GM21786 (cell line): ENCODE results near the gene P2RX2.

ENCODE experiments used
- ATAC-seq: cut with Tn5 transposase; IDR thresholded peaks from one replicate; pipeline ENCODE4 v1.9.1; 2021; ENCODE audit not compliant: unreplicated experiment

Gene P2RX2

DNA sequence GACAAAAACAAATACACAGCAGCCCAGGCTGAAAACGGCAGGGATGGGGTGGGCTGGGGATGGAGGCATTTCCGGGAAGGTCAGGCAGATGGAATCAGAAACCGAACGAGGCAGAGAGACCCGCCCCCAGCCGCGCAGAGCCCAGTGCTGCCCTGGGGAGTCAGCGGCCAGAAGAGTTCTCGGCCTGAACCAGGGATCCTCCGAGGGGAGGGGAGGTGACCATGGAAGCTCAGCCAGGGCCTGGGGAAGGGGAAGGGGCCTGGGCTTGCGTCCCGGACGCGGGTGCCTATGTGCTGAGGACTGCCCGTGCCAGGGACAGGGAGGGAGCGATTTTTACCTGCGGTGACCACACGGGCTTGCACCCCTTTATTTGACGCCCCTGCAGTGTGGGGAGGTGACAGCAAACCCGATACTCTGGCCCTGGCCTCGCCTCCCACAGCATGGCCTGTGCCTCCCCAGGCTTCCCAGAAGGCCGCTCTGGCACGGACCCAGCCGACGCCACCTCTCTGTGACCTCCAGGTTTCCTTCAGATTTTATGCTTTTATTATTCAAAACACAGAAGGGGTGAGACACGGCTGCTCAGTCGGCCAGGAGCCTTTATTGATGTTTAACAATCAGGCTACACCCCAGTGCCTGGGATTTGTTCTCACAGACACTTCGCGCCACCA, 15.9 kb upstream of the P2RX2 start:
- no peak for ATAC-seq

DNA sequence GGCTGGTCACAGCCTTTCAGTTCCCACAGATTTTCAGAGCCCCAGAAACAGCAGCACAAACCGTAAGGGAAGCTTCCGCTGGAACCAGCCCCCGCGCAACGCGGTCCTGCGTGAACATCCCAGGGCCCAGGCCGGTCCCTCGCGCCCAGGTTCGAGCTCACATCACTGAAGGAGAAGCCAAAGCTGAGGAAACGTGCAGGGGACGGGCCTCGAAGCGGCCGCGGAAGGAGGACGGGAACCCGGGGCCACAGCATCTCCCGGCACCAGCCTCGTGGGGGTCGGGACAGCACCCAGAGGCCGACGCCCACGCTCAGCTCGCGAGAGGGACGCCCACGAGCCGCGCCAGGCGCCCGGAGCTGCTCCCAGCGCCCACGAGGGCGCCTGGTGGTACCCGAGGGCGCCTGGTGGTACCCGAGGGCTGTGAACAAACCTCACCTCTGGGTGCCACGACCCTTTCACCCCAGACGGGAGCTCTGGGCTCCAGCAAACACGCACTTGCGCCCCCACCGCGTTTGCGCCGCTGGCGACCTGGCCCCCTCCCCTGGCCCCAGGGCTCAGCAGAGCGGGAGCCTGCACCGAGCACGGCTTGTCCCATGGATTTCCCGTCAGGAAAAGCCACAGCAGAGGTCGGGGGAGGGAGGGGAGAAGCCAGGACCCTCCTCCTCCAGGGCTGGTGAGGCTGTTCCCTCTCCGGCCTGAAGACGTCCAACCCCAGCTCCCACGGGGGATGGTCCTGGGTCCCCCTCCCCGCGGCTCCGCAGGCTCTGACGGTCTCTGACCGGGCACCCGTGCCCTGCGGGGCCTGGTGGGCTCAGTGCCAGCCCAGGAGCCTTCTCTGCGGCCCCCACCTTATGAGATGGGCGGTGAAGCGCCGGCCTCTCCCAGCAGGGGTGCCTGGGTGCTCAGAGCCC, 15.1 kb upstream of the P2RX2 start:
- no peak for ATAC-seq

DNA sequence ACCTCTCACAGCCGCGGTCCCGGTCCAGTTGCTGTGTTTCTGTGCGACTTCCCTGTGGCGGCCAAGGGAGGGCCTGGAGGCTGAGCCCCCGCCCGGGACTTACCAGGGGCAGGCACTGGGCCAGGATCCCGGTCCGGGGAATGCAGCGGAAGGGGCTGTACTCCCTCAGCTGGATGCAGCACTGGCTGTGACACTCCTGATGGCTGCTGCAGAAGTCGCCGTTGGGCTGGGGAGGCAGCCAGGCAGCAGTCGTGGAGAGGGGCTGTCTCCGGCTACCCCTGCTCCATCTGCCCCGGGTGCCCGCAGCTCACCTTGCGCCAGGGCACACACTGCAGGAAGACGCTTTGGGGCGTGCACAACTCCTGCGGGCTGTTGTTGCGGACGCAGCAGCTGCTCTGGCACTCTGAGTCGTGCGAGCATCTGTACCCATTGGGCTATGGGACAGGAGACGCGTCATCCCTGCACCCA, 14.4 kb upstream of the P2RX2 start:
- no peak for ATAC-seq

DNA sequence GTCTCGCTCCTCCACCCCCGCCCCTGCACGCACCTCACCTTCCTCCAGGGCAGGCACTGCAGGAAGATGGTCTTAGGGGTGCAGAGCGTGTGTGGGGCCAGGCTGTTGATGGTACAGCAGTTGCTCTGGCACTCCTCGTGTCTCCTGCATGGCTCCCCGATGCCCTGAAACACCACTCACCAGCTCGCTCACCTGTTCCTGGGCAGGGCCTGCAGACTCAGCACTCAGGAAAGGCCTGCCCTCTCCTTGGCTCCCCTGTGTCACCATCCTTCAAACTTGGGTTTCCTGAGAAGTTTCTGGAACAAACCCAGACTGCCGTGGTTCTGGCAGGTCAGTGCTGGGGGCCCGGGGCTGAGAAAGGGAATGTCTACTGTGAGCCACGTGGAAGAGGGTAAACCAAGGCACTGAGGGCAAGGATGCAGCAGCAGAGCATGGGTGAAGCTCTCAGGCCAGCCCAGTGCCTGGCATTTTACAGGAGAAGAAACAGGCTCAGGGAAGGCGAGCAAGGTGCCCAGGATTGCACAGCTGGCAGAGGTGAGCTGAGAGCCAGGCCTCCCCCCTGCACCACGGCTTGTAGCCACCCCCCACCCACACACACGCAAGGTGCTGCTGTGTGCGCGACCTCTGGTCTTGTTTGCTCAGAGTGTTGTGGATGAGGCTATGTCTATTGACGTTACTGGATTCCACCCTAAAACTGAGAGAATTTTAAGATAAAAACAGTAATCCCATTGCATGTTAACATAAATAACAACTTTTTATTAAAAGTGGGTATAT, 13.7 kb upstream of the P2RX2 start:
- no peak for ATAC-seq

DNA sequence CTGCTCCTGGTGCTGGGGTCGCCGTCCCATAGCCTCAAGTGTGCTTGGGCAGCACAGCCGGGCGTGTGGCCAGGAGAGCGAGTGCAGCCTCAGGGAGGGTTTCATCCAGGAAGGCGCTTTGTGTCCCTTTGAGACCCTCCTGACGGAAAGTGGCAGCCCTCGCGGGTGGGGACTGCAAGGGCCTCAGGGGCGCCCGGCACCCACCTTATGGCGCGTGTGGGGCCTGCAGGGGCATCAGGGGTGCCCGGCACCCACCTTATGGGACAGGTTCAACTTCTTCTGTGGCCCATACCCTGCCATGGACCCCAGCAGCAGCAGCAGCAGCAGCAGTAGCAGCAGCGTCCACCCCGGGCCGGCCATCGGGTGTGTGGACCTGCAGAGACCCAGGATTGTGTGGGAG, 12.7 kb upstream of the P2RX2 start:
- no peak for ATAC-seq

DNA sequence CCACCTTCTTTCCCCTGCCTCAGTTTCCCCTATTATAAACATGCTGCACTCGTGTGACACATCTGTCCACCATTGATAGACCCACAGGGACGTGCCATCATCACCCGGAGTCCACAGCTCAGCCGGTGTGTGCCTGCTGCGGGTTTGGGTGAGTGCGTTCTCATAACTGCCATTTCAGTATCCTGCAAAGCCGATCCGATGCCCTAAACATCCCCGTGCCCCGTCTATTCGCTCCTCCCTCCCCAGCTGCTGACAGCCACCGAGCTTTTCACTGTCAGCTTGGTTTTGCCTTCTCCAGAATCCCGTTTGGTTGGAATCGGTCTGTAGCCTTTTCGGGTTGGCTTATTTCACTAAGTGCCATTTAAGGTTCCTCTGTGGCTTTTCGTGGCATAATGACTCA, 12.1 kb upstream of the P2RX2 start:
- ATAC-seq: no peak

DNA sequence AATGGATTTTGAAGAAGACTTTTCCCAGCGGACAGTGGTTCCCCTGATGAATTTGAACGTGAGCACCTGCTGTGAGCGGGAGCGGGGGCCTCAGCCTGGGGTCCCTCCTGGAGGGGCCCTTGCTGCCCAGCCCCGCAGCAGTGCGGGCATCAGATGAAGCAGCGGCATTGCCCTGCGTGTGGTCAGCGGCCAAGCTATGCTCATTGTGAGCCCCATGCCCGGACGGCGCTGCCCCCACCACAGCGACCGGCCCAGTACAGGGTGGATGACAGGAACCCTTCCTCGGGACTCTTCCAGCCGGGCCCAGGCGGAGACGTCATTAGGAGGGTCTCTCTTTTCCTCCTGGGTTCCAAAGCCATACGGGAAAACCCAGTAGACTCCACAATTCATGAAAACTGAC, 11.6 kb upstream of the P2RX2 start:
- ATAC-seq: no peak

DNA sequence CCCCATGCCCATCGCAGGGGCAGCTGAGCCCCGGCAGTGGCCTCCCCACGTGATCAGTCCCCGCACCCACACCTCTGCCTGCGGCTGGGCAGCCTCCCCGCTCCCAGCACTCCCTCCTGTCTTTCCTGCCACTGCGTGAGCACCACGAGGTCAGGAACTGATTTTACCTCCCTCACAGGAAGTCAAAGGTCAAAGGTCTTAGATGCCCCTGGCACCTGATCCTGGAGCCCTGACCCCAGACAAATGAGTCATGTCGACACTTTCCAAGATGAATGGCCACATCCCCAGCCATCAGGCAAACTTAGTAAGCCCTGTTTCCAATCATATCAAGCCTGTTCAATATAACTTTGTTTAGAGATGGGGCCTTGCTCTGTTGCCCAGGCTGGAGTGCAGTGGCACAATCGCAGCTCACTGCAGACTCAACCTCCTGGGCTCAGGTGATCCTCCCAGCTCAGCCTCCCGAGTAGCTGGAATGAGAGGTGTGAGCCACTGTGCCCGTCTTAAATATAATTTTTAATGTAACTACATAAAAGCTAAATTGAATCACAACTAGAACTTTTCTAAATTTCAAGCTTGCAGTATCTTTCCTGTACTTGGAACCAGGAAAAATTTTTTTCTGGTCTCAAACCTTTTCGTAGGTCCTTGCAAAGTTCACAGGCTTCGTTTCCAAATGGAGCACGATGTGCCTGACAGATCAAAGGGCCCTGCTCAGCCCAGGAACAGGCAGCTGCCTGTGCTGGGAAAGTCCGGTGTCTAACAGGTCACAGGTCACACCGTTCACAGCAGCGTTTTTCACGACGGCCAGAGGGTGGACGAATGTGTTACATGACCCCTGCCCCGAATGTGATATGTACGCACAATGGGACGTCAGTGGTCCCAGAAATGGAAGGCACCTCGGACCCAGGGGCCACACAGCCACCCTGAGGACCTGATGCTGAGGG, 10.1 kb upstream of the P2RX2 start:
- ATAC-seq: no peak

DNA sequence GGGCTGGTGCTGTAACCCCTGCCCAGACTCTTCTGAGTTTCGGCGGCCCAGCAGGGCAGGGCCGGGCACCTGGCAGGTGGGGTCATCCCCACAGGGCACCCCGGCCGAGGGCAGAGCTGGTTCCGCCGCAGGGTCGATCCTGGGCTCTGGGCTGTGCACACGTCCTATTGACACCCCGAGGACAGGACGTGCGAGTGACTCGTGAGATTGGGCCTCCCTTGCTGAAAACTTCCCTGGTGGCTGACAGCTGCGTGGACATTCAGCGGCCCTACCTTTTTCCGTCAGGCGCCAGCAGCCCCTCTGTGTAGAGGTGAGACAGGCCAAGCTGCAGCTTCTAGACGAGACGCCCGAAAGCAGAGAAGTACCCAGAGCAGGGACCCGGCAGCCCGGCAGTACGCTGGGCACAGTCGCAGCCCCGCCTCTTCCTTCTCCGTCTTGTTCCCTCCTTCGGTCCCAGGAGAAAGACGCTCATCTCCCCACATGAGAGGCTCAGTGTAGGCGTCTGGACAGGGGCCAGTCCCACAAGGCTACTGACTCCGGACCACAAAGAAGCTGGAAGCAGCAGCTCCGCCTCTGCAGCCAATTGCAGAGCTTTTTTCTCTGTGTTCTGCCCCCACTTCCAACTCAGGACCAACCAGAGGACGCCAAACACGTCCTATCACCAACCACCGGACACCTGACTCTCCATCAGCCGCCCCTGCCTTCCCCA, 8.4 kb upstream of the P2RX2 start, which contains the start of gene LRCOL1:
TSS of gene LRCOL1 (minus strand) at position 532 of the 709 bp plus-strand sequence. CDS start 4,331 bp downstream, outside the sequence.
- ATAC-seq: no peak

DNA sequence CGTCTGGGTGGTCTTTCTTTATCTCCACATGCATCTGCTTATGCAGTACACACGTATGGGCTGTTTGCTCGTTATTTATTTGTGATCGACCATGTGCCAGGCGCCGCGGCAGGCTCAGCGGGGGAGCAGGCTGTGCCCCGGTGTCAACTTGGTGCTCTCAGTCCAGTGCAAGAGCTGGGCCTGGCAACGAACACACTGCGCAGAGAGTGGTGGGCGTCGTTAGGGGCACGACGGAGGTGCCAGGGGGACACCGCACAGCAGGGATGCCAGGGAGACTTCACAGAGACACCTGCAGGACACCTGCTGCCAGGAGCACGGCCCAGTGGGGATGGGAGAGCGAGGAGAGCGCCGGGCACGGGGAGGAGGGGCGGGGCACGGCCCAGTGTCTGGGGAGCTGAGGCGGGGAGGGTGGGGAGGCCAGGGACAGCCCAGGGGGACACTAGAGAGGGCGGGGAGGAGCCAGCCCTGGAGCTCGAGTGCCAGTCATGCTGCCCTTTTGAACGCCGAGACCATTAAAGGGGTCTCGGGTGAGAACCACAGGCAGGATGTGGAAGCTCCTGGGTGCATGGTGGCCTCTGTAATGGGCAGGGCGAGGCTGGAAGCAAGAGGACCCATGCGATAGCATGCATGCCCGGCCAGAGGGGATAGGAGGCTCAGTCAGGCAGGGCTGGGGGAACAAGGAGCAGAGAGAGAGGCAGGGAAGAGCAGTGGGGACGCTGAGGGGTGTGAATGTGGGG, 7.5 kb upstream of the P2RX2 start:
- no peak for ATAC-seq

DNA sequence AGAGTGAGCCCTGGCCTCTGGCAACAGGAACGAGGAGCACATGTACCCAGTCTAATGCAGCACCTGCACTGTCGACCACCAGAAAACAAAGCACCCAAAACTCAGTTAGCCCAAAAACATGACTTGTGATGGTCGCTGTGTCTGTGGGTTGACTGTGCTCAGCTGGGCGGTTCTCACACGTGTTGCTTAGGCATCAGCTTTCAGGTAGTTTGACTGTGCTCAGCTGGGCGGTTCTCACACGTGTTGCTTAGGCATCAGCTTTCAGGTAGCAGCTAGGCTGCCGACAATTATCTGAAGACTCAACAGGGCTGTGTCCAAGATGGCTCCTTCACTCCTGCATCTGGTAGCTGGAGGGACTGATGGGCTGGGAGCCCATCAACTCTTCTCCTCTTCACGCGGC, 7.0 kb upstream of the P2RX2 start:
- no peak for ATAC-seq

DNA sequence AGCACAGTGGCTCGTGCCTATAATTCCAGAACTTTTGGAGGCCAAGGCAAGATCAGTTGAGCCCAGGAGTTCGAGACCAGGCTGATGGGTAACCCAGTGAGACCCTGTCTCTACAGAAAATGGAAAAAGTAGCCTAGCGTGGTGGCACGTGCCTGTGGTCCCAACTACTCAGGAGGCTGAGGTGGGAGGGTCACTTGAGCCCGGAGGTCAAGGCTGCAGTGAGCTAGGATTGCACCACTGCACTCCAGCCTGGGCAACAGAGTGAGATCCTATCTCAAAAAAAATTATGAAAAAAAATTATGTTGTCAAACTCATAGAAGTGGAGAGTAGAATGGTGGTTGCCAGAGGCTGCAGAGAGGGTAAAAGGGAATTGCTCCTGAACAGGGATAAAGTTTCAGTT, 4.5 kb upstream of the P2RX2 start:
- no peak for ATAC-seq

DNA sequence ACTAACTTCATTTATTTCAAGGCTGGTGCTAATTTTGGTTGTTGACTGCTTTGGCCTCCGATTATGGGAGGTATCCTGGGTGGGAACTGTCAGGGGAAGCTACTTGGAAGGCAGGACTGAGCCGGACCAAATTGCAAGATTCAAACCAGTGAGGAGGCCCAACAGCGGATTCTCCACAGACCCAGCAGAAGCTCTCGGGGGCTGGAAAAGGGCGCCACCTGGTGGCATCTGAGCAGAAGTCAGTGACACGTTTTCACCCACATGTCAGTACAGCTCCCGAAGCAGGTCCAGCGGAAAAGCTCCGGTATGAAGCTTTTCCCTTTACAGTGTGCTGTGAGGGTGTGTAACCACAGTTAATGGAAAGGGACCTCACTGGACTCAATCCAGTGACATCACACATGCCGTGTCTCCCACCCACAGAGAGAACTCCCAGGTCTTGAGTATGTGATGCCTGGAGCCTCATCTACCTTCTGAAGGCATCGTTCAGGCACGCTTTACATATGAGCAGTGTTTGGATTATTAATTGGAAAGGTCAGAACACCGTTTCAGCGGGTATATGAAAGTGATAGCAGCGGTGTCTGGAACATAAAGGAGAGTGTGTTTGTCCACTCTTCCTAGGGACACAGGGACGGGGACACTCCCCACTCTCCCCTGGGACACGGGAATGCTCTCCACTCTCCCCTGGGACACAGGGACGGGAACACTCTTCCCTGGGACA, 3.6 kb upstream of the P2RX2 start:
- no peak for ATAC-seq

DNA sequence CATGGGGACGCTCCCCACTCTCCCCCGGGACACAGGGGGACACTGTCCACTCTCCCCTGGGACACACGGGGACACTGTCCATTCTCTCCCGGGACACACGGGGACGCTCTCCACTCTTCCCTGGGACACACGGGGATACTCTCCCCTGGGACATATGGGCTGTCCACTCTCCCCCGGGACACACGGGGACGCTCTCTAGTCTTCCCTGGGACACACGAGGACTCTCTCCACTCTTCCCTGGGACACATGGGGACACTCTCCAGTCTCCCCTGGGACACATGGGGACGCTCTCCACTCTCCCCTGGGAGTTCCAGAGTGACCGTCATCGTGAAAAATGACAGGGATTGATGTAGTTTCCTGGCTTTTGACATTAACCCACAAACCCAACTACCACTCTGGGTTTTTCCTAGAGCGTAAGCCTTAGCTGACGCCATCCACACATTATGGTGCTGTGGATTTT, 3.0 kb upstream of the P2RX2 start:
- ATAC-seq: no peak

DNA sequence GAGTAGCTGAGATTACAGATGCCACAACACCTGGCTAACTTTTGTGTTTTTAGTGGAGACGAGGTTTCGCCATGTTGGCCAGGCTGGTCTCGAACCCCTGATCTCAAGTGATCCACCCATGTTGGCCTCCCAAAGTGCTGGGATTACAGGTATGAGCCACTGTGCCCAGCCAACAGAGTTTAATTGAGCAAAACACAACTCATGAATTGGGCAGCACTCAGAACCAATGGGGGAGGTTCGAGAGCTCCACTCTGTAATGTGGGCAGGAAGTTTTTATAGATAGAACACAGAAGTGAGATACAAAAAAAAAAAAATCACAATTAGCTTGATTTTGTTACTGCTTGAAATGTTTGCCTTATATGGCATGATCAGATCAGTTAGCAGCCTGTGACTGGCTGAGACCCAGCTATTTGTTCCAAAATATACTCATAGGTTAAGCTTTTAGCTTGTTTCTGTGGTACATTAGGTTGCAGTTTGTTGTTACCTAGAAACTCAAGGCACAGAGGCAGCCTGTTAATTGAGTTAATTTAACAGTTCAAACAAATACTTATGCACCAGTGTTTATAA, 1.4 kb upstream of the P2RX2 start:
- ATAC-seq: no peak

DNA sequence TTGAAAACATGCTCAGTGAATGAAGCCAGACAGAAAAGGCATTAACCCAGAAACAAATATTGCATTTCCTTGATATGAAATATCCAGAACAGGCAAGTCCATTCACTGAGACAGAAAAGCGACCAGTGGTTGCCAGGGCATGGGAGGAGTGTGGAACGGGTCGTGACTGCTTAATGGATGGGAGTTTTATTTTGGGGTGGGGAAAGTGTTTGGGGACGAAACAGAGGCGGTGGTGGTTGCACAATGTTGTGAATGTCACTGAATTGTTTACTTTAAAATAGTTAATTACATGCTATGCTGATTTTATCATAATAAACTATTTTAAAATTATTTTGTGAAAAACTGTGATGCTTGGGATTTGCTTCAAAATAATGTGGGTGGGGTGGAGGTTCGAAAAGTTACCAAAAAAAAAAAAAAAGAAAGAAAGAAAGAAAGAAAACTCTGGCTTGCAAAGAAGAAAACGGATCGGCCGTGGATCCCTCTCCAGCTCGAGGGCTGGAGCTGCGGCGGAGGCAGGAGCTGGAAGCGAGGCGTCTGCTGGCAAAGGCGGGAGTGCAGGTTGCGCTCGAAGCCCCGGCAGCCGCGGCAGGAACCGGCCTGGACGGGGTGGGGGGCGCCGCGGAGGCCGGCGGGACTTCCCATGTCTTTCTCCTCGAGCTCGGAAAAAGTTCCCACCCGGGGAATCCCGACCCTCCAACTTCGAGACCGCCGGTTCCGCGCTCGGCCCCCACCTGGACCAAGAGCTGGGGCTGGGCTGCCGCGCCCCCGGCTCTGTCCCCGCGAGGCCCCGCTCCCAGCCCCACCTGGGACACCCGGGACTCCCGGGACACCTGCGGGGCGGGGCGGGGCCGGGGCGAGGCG, 524 bp upstream of the P2RX2 start:
- ATAC-seq: no peak

DNA sequence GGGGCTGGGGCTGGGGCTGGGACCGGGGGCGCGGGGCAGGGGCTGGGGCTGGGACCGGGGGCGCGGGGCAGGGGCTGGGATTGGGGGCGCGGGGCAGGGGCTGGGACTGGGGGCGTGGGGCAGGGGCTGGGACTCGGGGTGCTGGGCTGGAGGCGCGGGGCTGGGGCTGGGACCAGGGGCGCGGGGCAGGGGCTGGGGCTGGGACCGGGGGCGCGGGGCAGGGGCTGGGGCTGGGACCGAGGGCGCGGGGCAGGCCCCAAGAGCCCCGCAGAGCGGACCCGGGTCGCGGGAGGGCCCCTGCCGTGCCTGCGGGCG, 452 bp downstream of the P2RX2 start:
- no peak for ATAC-seq
